Glomerular visceral epithelial cell (primary cell): Measurements from ENCODE around the gene RPTOR.
"Not testable (repeated sequence)": the region's sequence is repeated elsewhere in the genome, so short reads cannot be mapped to it uniquely, and the experiment has no call there.

Experiments
- DNase-seq: peaks from one replicate; pipeline ENCODE4 v3.0.0-alpha.2; 2016; ENCODE audit errors: extremely low spot score

Gene RPTOR

DNA sequence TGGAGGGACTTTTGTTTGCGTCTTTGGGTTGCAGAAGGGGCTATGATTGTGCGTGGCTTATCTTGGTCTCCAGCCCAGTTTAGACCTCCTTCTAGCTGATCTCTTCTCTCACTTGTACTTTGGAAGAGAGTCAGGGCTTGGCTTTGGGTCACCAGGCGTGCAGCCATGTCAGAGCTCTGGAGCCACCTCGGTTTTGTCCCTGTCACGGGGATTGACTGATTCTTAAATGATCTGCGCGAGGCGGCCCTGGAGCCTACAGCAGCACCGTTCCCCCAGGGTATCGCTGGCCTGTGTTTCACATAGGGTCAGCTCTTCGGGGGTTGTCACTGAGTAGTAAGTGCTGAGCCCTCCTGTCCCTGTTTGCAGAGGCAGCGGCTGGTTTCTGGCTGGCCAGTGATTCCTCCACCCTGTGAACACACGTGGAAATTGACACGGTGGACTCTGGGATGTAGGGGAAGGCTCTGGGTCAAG lies 237.2 kb downstream of the RPTOR start:
- DNase-seq, result no peak

DNA sequence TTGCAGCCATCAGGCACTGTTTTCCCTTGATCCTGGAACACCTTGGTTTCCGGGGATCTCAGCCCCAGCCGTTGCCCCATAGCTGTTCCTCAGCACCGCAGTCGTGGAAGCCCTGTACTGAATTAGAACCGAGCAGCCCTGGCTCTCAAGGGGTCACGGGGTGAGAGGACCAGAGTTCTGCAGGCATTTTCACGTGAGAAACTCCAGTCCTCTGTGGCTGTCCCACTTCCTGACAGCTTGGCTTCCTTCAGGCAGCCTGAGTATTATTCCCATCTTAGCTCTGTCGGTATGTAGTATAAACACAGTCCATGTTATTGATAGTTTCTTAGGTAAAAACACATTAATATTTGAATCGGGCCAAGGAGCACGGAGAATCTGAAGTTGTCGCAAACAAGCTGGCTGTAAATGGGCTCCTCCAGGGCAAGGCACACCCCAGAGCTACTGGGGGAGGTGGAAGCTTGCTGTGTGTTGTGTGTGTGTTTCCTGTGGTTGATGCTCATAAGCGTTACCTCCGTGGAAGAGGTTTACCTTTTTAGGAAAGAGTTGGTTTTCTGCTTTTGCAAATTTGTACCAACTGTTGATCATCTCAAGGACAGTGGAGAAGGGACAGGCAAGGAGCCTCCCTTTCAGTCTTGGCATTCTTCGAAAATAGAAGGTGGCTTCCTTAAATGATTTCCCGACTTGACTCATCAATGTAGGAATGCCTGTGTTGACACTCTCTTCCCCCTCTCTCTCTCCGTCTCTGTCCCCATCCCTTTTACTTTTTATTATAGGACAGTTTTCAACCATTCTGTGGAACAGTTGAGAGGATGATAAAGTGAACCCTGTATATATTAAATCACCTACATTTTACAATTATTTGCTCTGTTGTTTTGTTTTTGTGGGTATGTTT lies 238.1 kb downstream of the RPTOR start:
- DNase-seq, result no peak

DNA sequence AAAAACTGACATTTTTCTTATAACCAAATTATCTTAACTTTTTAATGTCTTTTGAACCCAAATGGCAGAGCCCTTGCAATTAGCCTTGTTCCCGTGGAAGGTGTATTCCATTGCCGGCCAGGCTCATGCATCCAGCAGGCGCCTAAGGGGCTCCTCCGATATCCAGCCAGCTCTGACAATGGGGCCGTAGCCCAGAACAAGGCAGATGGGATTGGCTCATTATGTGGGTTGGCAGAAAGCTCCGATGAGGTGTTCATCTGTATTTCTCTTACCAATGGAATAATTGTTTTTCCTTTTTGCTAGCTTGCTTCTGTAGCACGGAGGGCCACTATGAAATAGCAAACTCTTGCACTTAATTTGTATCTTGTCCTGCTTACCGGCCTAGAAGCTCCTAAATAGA lies 238.8 kb downstream of the RPTOR start:
- DNase-seq, result no peak

DNA sequence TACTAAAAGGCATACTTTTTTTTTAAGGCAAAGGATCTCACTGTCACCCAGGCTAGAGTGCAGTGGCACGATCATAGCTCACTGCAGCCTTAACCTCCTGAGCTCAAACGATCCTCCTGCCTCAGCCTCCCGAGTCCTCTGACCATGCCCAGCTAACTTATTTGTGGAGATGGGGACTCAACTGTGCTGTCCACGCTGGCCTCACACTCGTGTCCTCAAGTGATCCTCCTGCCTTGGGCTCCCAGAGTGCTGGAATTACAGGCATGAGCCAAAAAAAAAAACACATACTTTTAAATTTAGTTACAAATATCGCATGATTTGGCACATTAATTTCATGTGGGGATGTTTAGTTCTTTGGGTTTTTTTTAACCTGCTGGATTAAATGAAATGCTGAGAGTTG lies 239.3 kb downstream of the RPTOR start:
- no peak for DNase-seq

DNA sequence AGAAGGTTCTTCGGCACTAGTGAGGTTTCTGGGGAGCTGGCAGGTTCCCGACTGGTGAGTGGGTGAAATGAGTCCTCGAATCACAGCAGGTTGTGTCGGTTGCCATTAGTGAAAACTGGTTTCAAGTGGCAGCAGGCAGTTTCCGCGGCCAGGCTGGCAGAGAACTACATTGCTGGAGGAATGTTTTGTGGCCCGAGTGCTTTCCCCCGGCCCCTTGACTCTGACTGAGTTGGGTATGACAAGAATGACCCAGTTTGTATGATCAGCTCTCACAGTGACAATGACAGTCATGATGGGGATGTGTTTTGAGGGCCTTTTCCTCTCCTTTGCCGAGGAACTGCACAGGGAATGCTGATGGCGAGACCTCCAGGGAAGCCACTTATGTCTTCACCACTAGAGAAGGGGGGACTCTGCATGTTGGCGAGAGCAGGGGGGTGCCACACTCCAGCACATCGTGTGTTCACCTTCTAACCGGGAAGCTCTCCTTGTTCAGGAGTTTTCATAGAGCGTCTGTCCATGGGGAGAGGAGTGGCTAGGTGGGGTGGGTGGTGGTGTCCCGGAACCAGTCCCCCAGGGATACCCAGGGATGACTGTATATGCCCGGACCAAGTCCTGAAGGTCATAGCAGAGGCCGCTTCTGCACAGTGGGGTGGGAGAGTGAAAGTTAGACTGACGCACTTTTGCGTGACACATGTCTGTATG lies 241.0 kb downstream of the RPTOR start:
- DNase-seq, result no peak

DNA sequence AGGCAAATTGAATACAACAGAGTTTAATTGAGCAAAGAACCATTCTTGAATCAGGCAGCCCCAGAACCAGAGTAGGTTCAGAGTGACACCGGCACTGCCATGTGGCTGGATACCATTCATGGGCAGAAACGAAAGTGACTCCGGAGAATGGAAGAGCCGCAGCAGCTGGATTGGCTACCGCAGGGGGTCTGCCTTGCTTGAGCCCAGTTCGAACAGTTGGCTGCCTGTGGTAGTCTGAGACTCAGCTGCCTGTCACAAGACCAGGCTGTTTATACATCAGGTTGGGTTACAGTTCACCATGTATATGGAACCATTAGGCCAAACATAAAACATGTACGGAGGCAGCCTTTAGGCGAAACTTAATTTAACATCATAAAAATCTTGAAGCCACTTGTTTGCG lies 241.8 kb downstream of the RPTOR start:
- DNase-seq, result no peak

DNA sequence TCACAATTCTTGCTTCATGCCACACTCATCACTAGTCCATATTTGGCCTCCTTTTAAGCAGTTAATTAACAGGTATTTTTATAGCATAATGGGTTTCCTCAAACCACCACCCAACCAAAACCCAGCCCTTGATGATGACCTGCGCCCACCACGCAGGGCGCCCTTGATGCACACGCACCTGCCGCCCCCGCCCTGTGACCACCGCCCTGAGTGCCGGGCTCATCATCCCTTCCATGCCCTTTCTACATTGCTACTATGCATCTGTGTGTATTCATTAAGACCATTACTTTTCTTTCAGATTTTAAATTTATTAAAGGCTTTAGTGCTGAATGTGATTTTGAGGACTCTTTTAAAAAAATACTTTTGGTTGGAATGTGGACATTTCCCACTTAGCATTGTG lies 242.2 kb downstream of the RPTOR start:
- DNase-seq, result no peak

DNA sequence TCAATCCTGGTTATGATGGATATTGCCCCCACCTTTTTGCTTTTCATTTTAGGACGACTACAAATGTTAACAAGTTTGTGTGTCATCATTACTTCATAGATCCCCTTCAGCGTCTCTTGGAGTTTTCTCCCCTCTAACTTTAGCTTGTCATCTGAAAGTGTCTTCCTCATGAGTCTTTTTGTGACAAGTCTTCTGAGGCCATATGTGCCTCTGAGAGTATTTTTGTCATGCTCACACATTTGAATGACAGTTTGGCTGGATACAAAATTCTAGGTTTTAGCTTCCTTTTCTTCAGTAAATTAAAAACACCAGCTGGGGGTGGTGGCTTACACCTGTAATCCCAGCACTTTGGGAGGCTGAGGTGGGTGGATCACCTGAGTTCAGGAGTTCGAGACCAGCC lies 243.2 kb downstream of the RPTOR start:
- no peak for DNase-seq

DNA sequence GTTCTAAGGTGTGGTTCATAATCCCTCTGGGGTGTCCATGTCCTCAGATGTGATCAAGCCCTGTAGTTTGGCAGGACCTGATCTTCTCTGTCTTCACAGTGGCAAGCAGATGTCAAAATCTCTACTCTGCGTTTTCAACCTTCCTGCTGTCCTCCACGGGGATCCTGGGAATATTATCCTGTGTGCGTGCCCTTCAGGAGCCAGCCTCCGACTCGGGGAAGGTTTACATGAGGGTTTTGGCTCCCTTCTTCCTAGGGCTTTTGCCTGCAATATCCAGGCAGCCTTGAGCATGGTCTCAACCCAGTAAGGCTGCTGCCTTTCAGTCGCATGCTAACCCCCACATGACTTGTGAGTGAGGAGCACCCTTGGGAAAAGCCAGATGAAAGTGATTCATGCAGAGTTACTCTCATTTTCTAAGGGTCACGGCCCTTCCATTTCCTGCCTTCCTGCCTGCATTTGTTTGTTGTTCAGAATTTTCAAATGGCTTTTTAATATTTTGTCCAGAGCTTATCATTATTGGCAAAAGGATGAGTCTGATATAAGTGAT lies 244.8 kb downstream of the RPTOR start:
- DNase-seq, result peak; percentile 61

DNA sequence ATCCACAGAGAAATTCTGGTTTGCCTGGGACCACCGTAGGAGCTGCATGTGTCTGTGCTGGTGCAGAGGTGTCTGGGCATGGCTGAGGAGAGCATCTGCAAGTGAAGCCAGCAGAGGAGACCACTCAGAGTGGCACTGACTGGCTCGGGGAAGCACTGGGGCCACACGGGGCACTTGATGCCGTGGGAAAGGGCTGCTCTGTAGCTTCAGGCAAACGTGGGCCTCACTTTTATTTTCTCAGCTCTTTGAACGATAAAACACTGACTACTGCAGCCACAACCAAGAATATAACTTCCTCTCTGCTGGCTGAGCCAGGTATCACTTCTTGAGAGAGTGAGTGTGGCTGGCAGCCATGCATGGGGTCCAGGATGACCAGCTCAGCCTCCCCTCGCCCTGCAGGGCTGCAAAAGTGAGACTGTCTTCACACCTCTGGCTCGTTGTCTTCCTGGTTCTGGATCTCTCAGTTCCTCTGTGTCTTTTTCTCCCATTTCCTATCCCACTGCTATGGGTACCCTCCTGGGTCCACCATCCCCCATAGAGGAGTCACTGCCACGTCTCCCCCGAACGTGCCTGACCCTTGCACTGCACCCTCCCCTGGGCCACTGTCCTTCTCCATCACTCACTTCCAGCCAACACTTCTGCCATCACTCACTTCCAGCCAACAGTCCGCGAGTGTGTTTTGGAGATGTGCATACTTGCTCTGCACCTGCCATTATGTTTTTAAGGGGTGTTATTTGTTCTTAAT lies 245.6 kb downstream of the RPTOR start:
- DNase-seq, result no peak

DNA sequence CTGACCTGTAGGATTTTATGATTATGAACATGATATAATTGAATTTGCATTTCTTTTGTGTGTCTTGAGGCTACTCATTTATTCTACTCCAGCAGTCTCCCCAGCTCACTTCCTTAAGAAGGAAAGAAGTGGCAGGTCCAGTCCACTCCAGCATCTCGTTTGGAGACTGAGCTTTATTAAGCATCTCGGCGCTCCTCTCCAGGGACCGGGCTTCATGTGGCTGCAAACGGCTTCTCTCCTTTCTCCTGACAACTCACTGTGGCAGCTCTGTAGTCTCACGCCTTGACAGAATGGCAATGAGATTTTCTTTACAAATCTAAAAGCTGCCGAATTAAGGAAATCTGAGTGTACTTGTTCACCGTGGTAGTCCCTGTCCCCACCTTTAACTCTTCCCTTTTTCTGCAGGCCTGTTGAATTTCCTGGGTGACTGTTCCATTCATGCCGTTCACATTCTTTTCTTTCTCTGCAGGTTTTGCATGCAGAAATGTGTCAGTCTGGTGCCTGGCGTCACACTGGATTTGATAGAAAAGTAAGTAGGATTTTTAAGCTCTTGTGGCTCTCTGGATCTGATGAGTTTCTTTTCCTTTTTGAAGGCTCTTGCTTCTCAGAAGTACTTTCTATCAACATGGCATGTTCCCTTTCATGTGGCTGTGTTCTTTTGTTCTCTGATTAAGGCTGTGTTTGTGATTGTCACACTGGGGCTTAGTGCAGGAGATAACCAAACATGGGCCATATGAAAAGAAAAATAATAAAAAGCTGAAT lies 246.5 kb downstream of the RPTOR start:
- no peak for DNase-seq

DNA sequence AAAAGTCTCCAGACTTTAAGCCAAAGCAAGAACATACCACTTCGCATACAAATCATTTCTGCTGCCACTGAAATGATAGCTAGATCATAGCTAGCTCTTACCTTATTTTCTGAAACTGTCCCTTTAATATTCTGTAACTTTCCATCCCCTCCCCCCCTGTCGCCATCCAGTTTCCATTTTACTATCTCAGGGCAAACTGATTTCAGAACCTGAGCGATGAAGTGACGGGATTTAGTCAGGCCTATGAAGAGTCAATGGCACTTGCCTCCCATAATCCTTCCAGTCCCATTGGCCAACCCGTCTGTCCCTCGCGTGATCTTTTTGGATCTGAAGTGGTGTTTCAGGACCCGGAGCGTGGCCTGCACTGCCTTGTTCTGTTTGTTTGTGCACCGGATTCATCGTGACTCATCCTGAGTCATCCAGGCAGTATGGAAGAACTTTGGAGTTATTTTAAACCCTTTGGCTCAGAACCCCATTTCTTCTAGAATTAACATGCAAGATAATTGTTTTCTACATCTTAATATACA lies 247.2 kb downstream of the RPTOR start:
- DNase-seq, result peak; percentile 75

DNA sequence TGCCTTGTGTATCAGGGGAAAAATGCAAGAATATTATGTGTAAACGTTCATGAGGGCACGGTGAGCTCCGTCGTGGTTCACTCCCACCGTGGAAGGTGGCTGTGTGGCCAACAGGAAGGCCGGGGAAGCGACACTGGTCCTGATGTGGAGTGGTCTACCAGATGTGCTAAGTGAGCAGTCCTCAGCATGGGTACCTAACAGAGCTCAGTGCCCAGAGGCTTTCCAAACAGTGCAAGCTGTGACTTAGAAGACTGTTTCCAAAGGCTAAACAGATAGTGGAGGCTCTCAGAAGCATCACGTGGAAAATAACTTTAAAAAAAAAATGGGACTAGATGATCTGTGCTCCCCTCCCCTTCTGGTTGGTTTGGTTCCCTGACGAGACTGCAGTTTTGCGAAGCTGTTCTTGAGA lies 247.7 kb downstream of the RPTOR start:
- DNase-seq, result no peak

DNA sequence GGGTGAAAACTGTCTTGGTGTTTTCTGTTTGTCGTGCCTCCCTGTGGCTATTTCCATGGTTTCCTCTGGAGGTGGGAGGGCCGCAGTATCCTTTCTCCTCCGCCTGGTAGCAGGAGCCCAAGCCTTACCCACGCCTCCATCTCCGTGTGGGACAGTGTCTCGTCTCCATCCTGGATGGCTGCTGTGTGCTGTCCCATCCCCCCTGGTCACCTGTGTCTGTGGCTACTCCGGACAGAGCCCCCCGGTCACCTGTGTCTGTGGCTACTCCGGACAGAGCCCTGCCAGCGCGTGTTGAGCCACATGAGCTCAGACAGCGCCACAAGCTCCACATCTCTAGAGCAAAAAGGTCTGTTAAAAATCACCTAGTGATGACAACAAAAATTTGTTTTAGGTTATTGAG lies 248.8 kb downstream of the RPTOR start:
- DNase-seq, result no peak

DNA sequence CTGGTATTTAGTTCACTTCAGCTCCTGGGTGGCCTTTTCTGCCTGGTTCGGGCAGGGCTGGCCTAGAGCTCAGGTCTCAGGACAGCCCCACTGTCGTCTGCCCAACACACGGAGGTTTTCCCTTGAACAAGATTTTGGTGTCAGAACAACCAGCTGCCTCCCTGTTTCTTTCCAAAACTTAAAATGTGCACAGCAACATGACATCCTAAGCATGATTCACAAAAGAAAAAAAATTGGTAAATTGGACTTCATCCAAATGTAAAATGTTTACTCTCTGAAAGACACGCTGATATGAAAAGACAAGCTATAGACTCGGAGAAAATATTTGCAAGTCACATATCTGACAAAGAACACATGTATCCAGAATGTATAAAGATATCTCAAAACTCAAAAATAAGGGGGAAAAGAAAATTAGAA lies 249.2 kb downstream of the RPTOR start:
- DNase-seq, result no peak

DNA sequence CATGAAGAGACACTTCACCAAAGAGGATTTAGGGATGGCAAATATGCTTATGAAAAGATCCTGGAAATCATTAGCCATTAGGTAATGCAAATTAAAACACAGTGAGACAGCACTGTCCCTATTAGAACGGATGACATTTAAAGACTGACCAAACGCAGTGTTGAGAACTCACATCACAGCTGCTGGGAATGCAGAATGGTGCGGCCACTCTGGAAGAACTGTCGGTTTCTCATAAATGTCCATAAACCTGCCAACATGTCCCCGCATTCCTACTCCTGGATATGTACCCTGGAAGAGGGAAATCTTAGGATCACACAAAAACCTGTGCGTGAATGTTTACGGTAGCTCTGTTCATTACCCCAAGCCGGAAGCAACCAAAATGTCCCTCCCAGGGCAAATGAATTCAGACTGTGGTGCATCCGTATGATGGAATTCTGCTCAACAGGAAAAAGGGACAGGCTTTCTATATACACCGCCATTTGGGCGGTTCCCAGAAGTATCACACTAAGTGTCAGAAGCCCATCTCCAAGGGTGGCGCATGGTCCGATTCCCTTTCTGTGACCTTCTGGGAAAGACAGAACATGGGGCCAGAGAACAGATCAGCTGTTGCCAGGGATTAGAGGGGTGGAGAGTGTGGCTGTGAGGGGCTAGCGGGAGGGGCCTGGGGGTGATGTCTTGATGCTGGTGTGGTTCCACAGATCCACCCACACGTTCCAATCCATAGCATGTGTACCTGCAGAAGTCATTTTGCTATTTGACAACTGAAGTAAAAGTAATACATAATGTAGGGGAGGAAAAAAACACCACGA lies 249.8 kb downstream of the RPTOR start:
- no peak for DNase-seq

DNA sequence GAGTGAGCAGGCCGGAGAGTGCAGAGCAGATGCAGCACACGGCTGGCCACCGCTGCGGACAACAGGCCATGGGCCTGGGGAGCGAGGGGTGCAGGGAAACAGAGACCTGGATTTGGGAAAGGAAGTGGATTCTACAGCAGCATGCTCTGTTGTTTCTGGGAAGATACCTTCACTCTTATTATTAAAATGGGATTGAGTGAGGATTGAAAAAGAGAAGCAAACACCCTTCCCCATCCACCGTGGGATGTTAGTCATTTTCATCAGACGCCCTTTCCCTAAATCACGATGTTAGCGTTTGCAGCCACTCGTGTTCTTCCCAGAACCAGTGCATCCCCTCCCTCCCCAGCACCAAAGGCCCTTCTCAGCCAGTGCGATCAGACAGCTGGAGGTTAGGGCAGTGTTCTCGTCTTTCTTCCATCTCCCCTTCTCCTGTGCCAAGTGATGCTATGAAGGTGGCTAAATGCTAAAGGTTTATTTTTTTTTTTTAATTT lies 250.5 kb downstream of the RPTOR start:
- no peak for DNase-seq

DNA sequence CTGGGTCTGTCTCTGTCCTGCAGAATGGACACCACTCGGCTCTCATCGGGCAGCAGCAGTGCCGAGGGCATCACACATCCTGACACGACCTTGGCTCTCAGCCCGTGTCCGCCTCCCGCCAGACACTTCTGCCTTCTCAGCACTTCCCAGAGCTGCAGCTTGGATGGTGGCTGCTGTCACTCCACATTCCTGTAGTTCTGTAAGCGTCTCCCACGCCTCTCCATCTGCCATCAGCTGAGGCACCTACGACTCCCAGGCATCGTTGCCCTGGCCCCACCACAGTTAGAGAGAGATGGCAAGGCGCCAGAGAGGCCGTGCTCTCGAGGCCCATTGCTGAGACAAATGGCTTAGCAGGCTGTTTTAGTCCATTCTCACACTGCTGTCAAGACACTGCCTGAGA lies 251.1 kb downstream of the RPTOR start:
- DNase-seq, result no peak

DNA sequence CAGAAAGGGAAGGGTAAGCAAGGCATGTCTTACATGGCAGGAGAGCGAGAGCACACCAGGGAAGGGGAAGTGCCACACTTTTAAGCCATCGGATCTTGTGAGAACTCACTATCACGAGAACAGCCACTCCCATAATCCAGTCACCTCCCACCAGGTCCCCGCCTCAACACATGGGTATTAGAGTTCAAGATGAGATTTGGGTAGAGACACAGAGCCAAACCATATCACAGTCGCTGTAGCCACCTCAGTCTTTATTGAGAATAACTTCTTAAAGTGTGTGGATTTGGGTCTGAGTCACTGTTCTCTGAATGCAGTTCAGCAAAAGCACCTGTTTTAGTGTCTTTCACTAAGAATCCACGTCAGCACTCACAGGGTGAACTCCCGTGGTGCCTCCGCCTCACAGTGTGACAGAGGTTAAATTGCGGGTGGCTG lies 251.8 kb downstream of the RPTOR start:
- no peak for DNase-seq

DNA sequence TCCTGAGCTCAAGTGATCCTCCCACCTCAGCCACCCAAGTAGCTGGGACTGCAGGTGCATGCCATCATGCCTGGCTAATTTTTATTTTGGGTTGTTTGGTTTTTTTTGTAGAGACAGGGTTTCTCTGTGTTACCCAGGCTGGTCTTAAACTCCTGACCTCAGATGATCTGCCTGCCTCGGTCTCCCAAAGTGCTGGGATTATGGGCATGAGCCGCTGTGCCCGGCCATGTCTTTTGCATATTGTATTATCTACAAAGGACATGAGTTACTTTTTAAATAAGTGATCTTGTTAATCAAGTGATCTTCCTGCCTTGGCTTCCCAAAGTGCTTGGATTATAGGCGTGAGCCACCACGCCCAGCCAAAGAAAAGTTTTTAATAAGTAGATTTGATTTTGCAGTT lies 252.6 kb downstream of the RPTOR start:
- DNase-seq, result not testable (repeated sequence)
